ENCODE data around the gene PTPRD.

DNA sequence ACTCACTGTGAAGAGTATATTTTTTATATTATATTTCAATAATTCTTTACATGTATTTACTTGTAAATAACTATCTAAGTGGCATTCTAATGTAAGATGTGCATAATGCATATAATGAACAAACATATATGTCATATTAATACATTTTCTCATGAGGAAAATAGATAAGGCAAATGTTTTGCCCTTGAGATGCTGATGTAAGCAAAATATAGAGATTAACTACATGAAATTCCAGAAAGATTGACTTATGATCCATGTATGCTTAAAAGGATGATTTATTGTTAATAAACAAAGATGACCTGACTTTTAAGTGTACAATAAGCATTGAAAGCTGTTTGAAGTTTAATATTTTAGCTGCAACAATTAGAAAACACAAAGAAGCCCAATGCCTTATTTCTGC lies 559.9 kb downstream of the PTPRD start:
- TF ChIP-seq, protein P1, sequence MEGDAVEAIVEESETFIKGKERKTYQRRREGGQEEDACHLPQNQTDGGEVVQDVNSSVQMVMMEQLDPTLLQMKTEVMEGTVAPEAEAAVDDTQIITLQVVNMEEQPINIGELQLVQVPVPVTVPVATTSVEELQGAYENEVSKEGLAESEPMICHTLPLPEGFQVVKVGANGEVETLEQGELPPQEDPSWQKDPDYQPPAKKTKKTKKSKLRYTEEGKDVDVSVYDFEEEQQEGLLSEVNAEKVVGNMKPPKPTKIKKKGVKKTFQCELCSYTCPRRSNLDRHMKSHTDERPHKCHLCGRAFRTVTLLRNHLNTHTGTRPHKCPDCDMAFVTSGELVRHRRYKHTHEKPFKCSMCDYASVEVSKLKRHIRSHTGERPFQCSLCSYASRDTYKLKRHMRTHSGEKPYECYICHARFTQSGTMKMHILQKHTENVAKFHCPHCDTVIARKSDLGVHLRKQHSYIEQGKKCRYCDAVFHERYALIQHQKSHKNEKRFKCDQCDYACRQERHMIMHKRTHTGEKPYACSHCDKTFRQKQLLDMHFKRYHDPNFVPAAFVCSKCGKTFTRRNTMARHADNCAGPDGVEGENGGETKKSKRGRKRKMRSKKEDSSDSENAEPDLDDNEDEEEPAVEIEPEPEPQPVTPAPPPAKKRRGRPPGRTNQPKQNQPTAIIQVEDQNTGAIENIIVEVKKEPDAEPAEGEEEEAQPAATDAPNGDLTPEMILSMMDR (conservative IDR thresholded peaks at IDR 0.05 in 1 of 2, IDR thresholded peaks at IDR 0.05 in 1 of 2; ENCODE audit: extremely low read depth in 1 of 2, insufficient read depth in 1 of 2, low read depth in 1 of 2, low read length in 2 of 2): no peak
- no peak for TF ChIP-seq EZH2 (IDR thresholded peaks at IDR 0.05; ENCODE audit: borderline replicate concordance, low read length)
